ENCODE results near the gene EIF3F.

Gene EIF3F, protein sequence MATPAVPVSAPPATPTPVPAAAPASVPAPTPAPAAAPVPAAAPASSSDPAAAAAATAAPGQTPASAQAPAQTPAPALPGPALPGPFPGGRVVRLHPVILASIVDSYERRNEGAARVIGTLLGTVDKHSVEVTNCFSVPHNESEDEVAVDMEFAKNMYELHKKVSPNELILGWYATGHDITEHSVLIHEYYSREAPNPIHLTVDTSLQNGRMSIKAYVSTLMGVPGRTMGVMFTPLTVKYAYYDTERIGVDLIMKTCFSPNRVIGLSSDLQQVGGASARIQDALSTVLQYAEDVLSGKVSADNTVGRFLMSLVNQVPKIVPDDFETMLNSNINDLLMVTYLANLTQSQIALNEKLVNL

DNA sequence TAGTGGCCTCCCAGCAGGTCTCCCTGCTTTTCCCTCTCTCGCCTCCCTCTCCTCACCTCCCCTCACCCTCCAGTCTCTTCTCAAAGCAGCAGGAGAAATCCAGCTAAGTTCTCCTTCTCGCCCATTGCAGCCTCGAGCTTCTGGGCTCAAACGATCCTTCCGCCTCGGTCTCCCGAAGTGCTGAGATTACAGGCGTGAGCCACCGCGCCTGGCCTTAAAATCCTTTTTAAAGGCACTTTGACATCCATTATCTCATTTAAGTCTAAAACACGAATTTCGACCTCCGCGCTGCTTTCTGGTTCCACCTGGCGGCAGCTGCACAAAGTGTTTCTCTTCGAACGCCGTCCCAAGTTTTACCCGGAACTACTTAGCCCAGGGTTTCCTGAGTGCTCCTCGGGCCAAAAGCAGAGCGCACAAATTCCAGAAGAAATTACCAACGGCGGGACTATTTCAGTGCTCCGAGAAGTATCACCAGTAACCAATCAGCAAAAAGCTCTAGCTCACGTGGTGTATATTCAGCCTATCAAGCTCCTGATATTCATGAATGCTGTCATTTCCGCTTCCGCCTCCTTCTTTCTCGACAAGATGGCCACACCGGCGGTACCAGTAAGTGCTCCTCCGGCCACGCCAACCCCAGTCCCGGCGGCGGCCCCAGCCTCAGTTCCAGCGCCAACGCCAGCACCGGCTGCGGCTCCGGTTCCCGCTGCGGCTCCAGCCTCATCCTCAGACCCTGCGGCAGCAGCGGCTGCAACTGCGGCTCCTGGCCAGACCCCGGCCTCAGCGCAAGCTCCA is at the start of gene EIF3F:
EIF3F (plus strand) TSS at position 570 of the 792 bp plus-strand sequence; CDS start at position 586, 16 bp downstream.
- Mint-ChIP-seq H3K27ac (peak within 1 kb of the TSS; percentile 94), H3K4me1 (ENCODE audit: low read depth) (peaks cover 28% of the 10 kb centered on the region), H3K27me3 (ENCODE audit: low read depth) (no peaks in the 10 kb centered on the region), H3K4me3 (peak within 1 kb of the TSS; percentile 98), H3K36me3 (ENCODE audit: low read depth) (peaks cover 16% of the 10 kb centered on the region), H3K9me3 (no peaks in the 10 kb centered on the region)

DNA sequence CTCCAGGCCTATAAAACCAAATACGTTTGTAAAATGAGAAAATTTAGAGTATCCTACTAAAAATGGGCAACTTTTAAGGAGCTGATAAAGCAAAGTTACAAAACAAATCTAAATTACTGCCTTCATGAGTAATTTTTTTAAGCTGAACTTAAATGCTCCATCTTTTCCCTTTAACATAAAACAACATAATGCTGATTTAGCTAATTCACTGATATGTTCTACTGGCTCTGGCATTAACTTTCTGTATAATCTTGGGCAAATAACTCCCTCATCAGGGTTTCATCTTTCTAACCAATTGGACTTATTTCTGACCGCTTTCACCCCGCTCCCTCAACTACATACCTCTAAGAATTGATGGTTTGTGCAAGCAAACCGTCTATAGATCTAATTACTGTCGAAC is 46.0 kb upstream of the EIF3F start:
- H3K36me3 Mint-ChIP-seq (ENCODE audit: low read depth), result no peaks in the 10 kb centered on the region

GRCh38 chr11:7941608-7942007 is 45.5 kb upstream of the EIF3F start, which contains the start of gene OR10A3:
Gene OR10A3 (minus strand): TSS chr11:7941708. CDS start chr11:7939520, 2,188 bp downstream.
- H3K27me3 Mint-ChIP-seq (ENCODE audit: low read depth), result peaks cover 5% of the 10 kb centered on the region
- H3K27ac Mint-ChIP-seq, result no peak within 1 kb of the TSS
- no peaks in the 10 kb centered on the region for H3K4me1 Mint-ChIP-seq (ENCODE audit: low read depth)

More for the DNA sequence above, 46.0 kb upstream of the EIF3F start:
- Mint-ChIP-seq H3K27me3 (ENCODE audit: low read depth) (peaks cover 5% of the 10 kb centered on the region), H3K9me3 (peaks cover 17% of the 10 kb centered on the region), H3K4me3 (no peak overlapping the region), H3K4me1 (ENCODE audit: low read depth) (no peaks in the 10 kb centered on the region), H3K27ac (no peak overlapping the region)

GRCh38 chr11:7944123-7944522 is 43.0 kb upstream of the EIF3F start:
- Mint-ChIP-seq H3K27me3 (ENCODE audit: low read depth) (peaks cover 10% of the 10 kb centered on the region), H3K4me3 (no peak overlapping the region), H3K27ac (no peak overlapping the region), H3K36me3 (ENCODE audit: low read depth) (no peaks in the 10 kb centered on the region), H3K9me3 (peaks cover 17% of the 10 kb centered on the region), H3K4me1 (ENCODE audit: low read depth) (no peaks in the 10 kb centered on the region)

More at GRCh38 chr11:7941608-7942007, 45.5 kb upstream of the EIF3F start, which contains the start of gene OR10A3:
- no peaks in the 10 kb centered on the region for H3K36me3 Mint-ChIP-seq (ENCODE audit: low read depth)
- H3K4me3 Mint-ChIP-seq, result no peak within 1 kb of the TSS
- peaks cover 17% of the 10 kb centered on the region for H3K9me3 Mint-ChIP-seq

- no peak overlapping the region for H3K27ac Mint-ChIP-seq
- no peaks in the 10 kb centered on the region for H3K9me3 Mint-ChIP-seq
- no peak overlapping the region for H3K4me3 Mint-ChIP-seq
- H3K4me1 Mint-ChIP-seq (ENCODE audit: low read depth), result no peaks in the 10 kb centered on the region
- H3K27me3 Mint-ChIP-seq (ENCODE audit: low read depth), result peaks cover 6% of the 10 kb centered on the region
- H3K36me3 Mint-ChIP-seq (ENCODE audit: low read depth), result no peaks in the 10 kb centered on the region
Measured at GRCh38 chr11:7949934-7950333, 37.2 kb upstream of the EIF3F start.

GRCh38 chr11:7955191-7955590 is 31.9 kb upstream of the EIF3F start:
- Mint-ChIP-seq H3K27ac (no peak overlapping the region), H3K27me3 (ENCODE audit: low read depth) (no peaks in the 10 kb centered on the region), H3K4me3 (no peak overlapping the region), H3K36me3 (ENCODE audit: low read depth) (no peaks in the 10 kb centered on the region), H3K4me1 (ENCODE audit: low read depth) (no peaks in the 10 kb centered on the region), H3K9me3 (no peaks in the 10 kb centered on the region)

GRCh38 chr11:7964261-7964660 is 22.9 kb upstream of the EIF3F start:
- Mint-ChIP-seq H3K4me3 (no peak overlapping the region), H3K27ac (no peak overlapping the region), H3K9me3 (no peaks in the 10 kb centered on the region), H3K36me3 (ENCODE audit: low read depth) (no peaks in the 10 kb centered on the region), H3K27me3 (ENCODE audit: low read depth) (peaks cover 8% of the 10 kb centered on the region), H3K4me1 (ENCODE audit: low read depth) (no peaks in the 10 kb centered on the region)

- no peaks in the 10 kb centered on the region for H3K36me3 Mint-ChIP-seq (ENCODE audit: low read depth)
Measured at GRCh38 chr11:7964873-7965272, 22.3 kb upstream of the EIF3F start.

DNA sequence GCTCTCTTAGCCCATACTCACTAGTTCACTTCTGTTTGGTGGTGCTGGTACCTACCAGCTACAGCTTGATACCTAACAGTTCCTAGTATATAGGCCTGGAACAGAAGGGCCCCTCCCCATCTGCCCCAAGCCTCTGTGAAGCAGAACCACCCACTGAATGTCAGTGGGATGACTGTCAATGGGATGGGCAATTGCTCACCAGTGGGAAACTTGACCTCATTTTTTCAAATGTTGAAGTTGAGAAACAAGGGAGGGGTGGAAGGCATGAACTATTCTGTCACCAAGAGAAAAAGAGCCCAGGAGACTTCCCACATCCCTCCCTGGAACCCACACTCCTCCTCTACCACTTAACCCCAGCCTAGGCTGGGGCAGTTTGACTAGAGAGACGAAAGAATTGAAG is 21.8 kb upstream of the EIF3F start, which contains the start of gene NLRP10:
NLRP10 (minus strand) TSS at position 62 of the 400 bp plus-strand sequence. CDS start 1,952 bp downstream, outside the sequence.
- no peaks in the 10 kb centered on the region for H3K4me1 Mint-ChIP-seq (ENCODE audit: low read depth)
- peaks cover 8% of the 10 kb centered on the region for H3K27me3 Mint-ChIP-seq (ENCODE audit: low read depth)
- no peaks in the 10 kb centered on the region for H3K9me3 Mint-ChIP-seq
- no peak within 1 kb of the TSS for H3K27ac Mint-ChIP-seq
- H3K4me3 Mint-ChIP-seq, result no peak within 1 kb of the TSS
- H3K36me3 Mint-ChIP-seq (ENCODE audit: low read depth), result no peaks in the 10 kb centered on the region

More at GRCh38 chr11:7964873-7965272, 22.3 kb upstream of the EIF3F start:
- Mint-ChIP-seq H3K4me1 (ENCODE audit: low read depth) (no peaks in the 10 kb centered on the region), H3K4me3 (no peak overlapping the region), H3K27me3 (ENCODE audit: low read depth) (peaks cover 8% of the 10 kb centered on the region), H3K9me3 (no peaks in the 10 kb centered on the region), H3K27ac (no peak overlapping the region)

DNA sequence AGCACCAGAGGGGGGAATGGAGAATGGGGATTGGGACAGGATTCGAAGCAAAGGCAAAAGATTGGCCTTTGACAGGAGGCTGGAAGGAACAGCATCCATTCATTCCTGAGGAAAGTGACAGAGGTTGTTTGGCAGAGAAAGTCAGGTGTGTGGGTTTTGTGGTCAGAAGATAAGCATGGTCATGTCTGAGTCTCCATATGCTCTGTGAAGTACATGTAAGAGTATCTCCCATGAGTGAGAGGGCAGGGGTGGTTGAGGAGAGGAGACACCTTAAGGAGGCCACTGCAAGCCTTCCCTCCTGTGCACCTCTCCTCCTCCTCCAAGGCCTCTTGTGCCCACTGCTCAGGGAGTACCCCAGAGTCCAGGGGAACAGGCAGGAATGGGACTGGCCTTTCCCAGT is 20.0 kb upstream of the EIF3F start:
- Mint-ChIP-seq H3K9me3 (no peaks in the 10 kb centered on the region), H3K27me3 (ENCODE audit: low read depth) (peaks cover 8% of the 10 kb centered on the region), H3K4me1 (ENCODE audit: low read depth) (no peaks in the 10 kb centered on the region), H3K4me3 (no peak overlapping the region), H3K27ac (no peak overlapping the region), H3K36me3 (ENCODE audit: low read depth) (no peaks in the 10 kb centered on the region)

GRCh38 chr11:7967826-7968225 is 19.3 kb upstream of the EIF3F start:
- no peaks in the 10 kb centered on the region for H3K4me1 Mint-ChIP-seq (ENCODE audit: low read depth)
- no peak overlapping the region for H3K27ac Mint-ChIP-seq
- no peaks in the 10 kb centered on the region for H3K9me3 Mint-ChIP-seq
- H3K27me3 Mint-ChIP-seq (ENCODE audit: low read depth), result peaks cover 8% of the 10 kb centered on the region
- H3K4me3 Mint-ChIP-seq, result no peak overlapping the region
- no peaks in the 10 kb centered on the region for H3K36me3 Mint-ChIP-seq (ENCODE audit: low read depth)

GRCh38 chr11:7968686-7969085 is 18.5 kb upstream of the EIF3F start:
- H3K36me3 Mint-ChIP-seq (ENCODE audit: low read depth), result no peaks in the 10 kb centered on the region
- no peaks in the 10 kb centered on the region for H3K4me1 Mint-ChIP-seq (ENCODE audit: low read depth)
- H3K27ac Mint-ChIP-seq, result no peak overlapping the region
- no peak overlapping the region for H3K4me3 Mint-ChIP-seq
- H3K9me3 Mint-ChIP-seq, result no peaks in the 10 kb centered on the region
- peaks cover 8% of the 10 kb centered on the region for H3K27me3 Mint-ChIP-seq (ENCODE audit: low read depth)

GRCh38 chr11:7969756-7970646 is 17.1 kb upstream of the EIF3F start:
- Mint-ChIP-seq H3K4me1 (ENCODE audit: low read depth) (no peaks in the 10 kb centered on the region), H3K27me3 (ENCODE audit: low read depth) (peaks cover 5% of the 10 kb centered on the region), H3K36me3 (ENCODE audit: low read depth) (no peaks in the 10 kb centered on the region), H3K4me3 (no peak overlapping the region), H3K9me3 (no peaks in the 10 kb centered on the region), H3K27ac (no peak overlapping the region)

DNA sequence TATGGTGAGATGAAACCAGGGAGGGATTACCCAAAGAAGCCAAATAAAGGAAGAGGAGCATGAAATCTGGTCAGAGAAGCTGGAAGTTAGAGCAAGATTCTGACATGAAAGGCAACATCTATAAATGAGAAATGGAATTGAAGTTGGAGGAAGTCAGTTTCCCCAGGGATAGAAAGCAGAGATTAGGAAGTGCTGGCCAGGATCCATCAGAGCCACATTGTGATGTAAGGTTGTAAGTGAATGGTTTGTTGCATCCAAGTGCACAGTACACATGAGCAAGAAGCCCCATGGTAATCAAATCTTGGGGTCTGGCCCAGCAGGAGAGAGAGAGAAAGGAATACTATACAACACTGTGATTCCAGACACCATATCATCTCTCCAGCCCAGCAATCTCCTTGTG is 15.3 kb upstream of the EIF3F start:
- H3K27ac Mint-ChIP-seq, result no peak overlapping the region
- H3K36me3 Mint-ChIP-seq (ENCODE audit: low read depth), result no peaks in the 10 kb centered on the region
- H3K4me3 Mint-ChIP-seq, result no peak overlapping the region
- peaks cover 2% of the 10 kb centered on the region for H3K27me3 Mint-ChIP-seq (ENCODE audit: low read depth)
- no peaks in the 10 kb centered on the region for H3K9me3 Mint-ChIP-seq
- H3K4me1 Mint-ChIP-seq (ENCODE audit: low read depth), result no peaks in the 10 kb centered on the region

All from T-helper 1 cell treated with Interleukin-12 subunit alpha and Interleukin-12 subunit beta and Interleukin-4 antibody, amounts not matched to agents 30 μg/mL and 1 μg/mL, for 36 hours (primary cell).